Activated B cell treated with CpG ODN at 0.5 μM for 24 hours (primary cell): ENCODE data around the gene PTPRO. TPM values are rescaled to one million over a fixed set of nuclear protein-coding genes. Genes with fewer than 3 reads are reported as not detected.

Source experiments
- ATAC-seq: fragments of 200-7000 bp; cut with Tn5 transposase; one replicate; pipeline ENCODE4 v1.10.0; 2021; ENCODE audit warnings: low read depth, mild to moderate bottlenecking, moderate library complexity
- CTCF ChIA-PET: fragments of 350-600 bp; sonication (Branson Sonifier 250); formaldehyde crosslinking; loops from one replicate; lab custom pipeline; 2021; ENCODE audit warnings: antibody characterized with exemption; lab: Charles Lee
- POLR2A ChIA-PET: fragments of 350-600 bp; sonication (Branson Sonifier 250); formaldehyde crosslinking; loops from one replicate; lab custom pipeline; 2021; ENCODE audit warnings: antibody characterized with exemption; lab: Charles Lee
- DNase-seq: peaks from one replicate; pipeline ENCODE4 v3.0.0; 2022
- H3K27ac Mint-ChIP-seq: one replicate; pipeline ENCODE4 v1.8.0; 2020; ENCODE audit warnings: mixed read lengths
- H3K27me3 Mint-ChIP-seq: one replicate; pipeline ENCODE4 v1.8.0; 2021; ENCODE audit warnings: mixed read lengths
- H3K36me3 Mint-ChIP-seq: one replicate; pipeline ENCODE4 v1.8.0; 2021; ENCODE audit warnings: low read depth, mixed read lengths
- H3K4me1 Mint-ChIP-seq: one replicate; pipeline ENCODE4 v1.8.0; 2021; ENCODE audit warnings: mixed read lengths
- H3K4me3 Mint-ChIP-seq: one replicate; pipeline ENCODE4 v1.8.0; 2020; ENCODE audit warnings: mild to moderate bottlenecking, mixed read lengths
- H3K9me3 Mint-ChIP-seq: one replicate; pipeline ENCODE4 v1.8.0; 2020; ENCODE audit warnings: mixed read lengths
- CTCF ChIP-seq: fragments of 200-600 bp; IDR thresholded peaks from one replicate; pipeline ENCODE4 v1.8.0; 2022; ENCODE audit warnings: antibody characterized with exemption, mild to moderate bottlenecking
- intact Hi-C: fragments of 100-400 bp; cut with micrococcal nuclease; formaldehyde crosslinking; loops from one replicate; pipeline ENCODE4 v1.15.1; 2024
- total RNA-seq: library from RNA; stranded (reverse); gene quantifications from 2 replicates; pipeline ENCODE4 v1.2.3, GENCODE V29; 2022

PTPRO gene
- total RNA-seq, 1 donor from 2014 or later, result 23.9 TPM

GRCh38 chr12:15592934-15593333 lies 270.6 kb downstream of the PTPRO start:
- DNase-seq (no peak), ATAC-seq (no peak)
- intact Hi-C loops, result loop anchor here (10.0 kb wide), 1 partner anchor 192 kb away; the partner anchor contains the start of gene EPS8
- Mint-ChIP-seq H3K27ac (no peak overlapping the region), H3K27me3 (no peaks in the 10 kb centered on the region), H3K4me1 (peaks cover 9% of the 10 kb centered on the region), H3K9me3 (no peaks in the 10 kb centered on the region), H3K36me3 (peaks cover 71% of the 10 kb centered on the region), H3K4me3 (no peak overlapping the region)
- ChIA-PET POLR2A (no interaction called here), CTCF (interaction anchor here (1.5 to 4.1 kb wide), 2 partner anchors 61 to 264 kb away, joined by 5 to 46 read pairs; no protein-coding TSS in a partner anchor)
- TF ChIP-seq CTCF, result no peak

DNA sequence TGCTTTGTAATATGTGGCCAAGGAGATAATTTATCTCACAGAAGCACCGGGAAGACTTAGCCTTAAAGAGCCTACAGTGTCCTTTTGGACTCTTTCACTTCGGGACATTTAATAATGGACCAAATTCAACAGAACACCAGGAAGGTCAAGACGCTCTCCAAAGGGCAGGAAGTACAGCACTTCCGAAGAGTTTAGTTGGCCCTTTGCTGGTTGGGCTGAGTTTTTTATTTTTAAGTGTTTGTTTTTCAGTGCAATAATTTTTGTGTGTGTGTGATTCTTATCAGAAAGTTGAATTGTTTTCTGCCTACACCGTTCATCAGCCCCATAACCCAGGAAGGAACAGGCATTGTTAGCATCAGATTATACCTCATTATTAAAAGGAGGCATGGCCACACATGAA lies 273.9 kb downstream of the PTPRO start:
- DNase-seq (no peak), ATAC-seq (no peak)
- H3K27ac Mint-ChIP-seq, result no peak overlapping the region
- peaks cover 50% of the 10 kb centered on the region for H3K36me3 Mint-ChIP-seq
- ChIA-PET POLR2A (no interaction called here), CTCF (interaction anchor here (1.3 to 1.4 kb wide), 2 partner anchors 11 to 14 kb away, joined by 3 read pairs; no protein-coding TSS in a partner anchor)
- no peak for TF ChIP-seq CTCF
- H3K4me1 Mint-ChIP-seq, result no peaks in the 10 kb centered on the region
- H3K9me3 Mint-ChIP-seq, result no peaks in the 10 kb centered on the region
- no peaks in the 10 kb centered on the region for H3K27me3 Mint-ChIP-seq
- no peak overlapping the region for H3K4me3 Mint-ChIP-seq
- intact Hi-C loops, result loop anchor here (10.0 kb wide), 1 partner anchor 189 kb away; the partner anchor contains the start of gene EPS8

- H3K4me3 Mint-ChIP-seq, result no peak overlapping the region
- POLR2A ChIA-PET, result no interaction called here
- H3K36me3 Mint-ChIP-seq, result peaks cover 42% of the 10 kb centered on the region
- H3K9me3 Mint-ChIP-seq, result no peaks in the 10 kb centered on the region
- H3K27ac Mint-ChIP-seq, result no peak overlapping the region
- H3K4me1 Mint-ChIP-seq, result no peaks in the 10 kb centered on the region
- intact Hi-C loops, result loop anchor here (10.0 kb wide), 1 partner anchor 188 kb away; the partner anchor contains the start of gene EPS8
- no peak for TF ChIP-seq CTCF
- CTCF ChIA-PET, result interaction anchor here (1.3 to 1.4 kb wide), 2 partner anchors 12 to 15 kb away, joined by 3 read pairs; no protein-coding TSS in a partner anchor
- no peaks in the 10 kb centered on the region for H3K27me3 Mint-ChIP-seq
- ATAC-seq (no peak), DNase-seq (no peak)
These were observed 275.0 kb downstream of the PTPRO start for GRCh38 chr12:15597125-15597830.

GRCh38 chr12:15599266-15600037 lies 277.1 kb downstream of the PTPRO start:
- intact Hi-C loops, result loop anchor here (10.0 kb wide), 1 partner anchor 185 kb away; the partner anchor contains the start of gene EPS8
- ChIA-PET CTCF (interaction anchor here (1.3 kb wide), 1 partner anchor 10 kb away, joined by 4 read pairs; no protein-coding TSS in a partner anchor), POLR2A (no interaction called here)
- no peak overlapping the region for H3K4me3 Mint-ChIP-seq
- H3K36me3 Mint-ChIP-seq, result peaks cover 32% of the 10 kb centered on the region
- TF ChIP-seq CTCF, result no peak
- H3K9me3 Mint-ChIP-seq, result no peaks in the 10 kb centered on the region
- ATAC-seq, result no peak
- no peaks in the 10 kb centered on the region for H3K27me3 Mint-ChIP-seq
- no peak for DNase-seq
- no peak overlapping the region for H3K27ac Mint-ChIP-seq
- no peaks in the 10 kb centered on the region for H3K4me1 Mint-ChIP-seq
